Heart right ventricle (tissue), 16 donors: ENCODE measurements around the gene RAP1GAP2. TPM values are rescaled to one million over a fixed set of nuclear protein-coding genes. Genes with fewer than 3 reads are reported as not detected.

Experiments
- ATAC-seq, 8 donors: fragments of 200-7000 bp; cut with Tn5 transposase; one replicate each; pipeline ENCODE4 v1.9.1; 2020; ENCODE audit warnings: mild to moderate bottlenecking in 8 of 8, moderate library complexity in 8 of 8, moderate number of reproducible peaks in 1 of 8
- DNase-seq, 2 donors: peaks; one replicate each; pipeline ENCODE4 v3.0.0-alpha.2; 2020
- H3K27ac ChIP-seq, 10 donors: fragments of 200-600 bp; sonication (generic) in 2 of 10; one replicate each; pipeline versions ENCODE4 v1.5.0 to v1.8.0; 2020 to 2022; ENCODE audit warnings: mild to moderate bottlenecking in 3 of 10
- H3K27me3 ChIP-seq, 7 donors: fragments of 200-600 bp; one replicate each; pipeline ENCODE4 v1.8.0; 2021 to 2022; ENCODE audit warnings: mild to moderate bottlenecking in 2 of 7
- H3K36me3 ChIP-seq, 9 donors: fragments of 200-600 bp; sonication (generic) in 1 of 9; one replicate each; pipeline versions ENCODE4 v1.5.0 to v1.8.0; 2020 to 2022; ENCODE audit warnings: mild to moderate bottlenecking in 2 of 9
- H3K4me1 ChIP-seq, 9 donors: fragments of 200-600 bp; sonication (generic) in 1 of 9; one replicate each; pipeline versions ENCODE4 v1.5.0 to v1.8.0; 2020 to 2022; ENCODE audit warnings: mild to moderate bottlenecking in 4 of 9
- H3K4me3 ChIP-seq, 10 donors: fragments of 200-600 bp; sonication (generic) in 2 of 10; one replicate each; pipeline versions ENCODE4 v1.5.0 to v1.8.0; 2020 to 2022; ENCODE audit warnings: mild to moderate bottlenecking in 7 of 10, moderate library complexity in 2 of 10
- H3K9me3 ChIP-seq, 11 donors: fragments of 200-600 bp in 10 of 11; sonication (generic) in 2 of 11; one replicate each; pipeline versions ENCODE4 v1.5.0 to v1.8.0; 2013 to 2022; ENCODE audit warnings: mild to moderate bottlenecking in 2 of 11, control low read depth in 1 of 11, moderate library complexity in 1 of 11
- CTCF ChIP-seq, 9 donors: fragments of 200-600 bp; sonication (generic) in 2 of 9; IDR thresholded peaks; one replicate each; pipeline versions ENCODE4 v1.5.0 to v1.8.0; 2021 to 2022; ENCODE audit warnings: antibody characterized with exemption in 9 of 9, mild to moderate bottlenecking in 5 of 9, moderate library complexity in 1 of 9
- WGBS, 2 donors: extraction: QIAGEN DNeasy Blood & Tissue Kit; methylation state at CpG; one replicate each; pipeline ENCODE4 v1.1.7; 2013; ENCODE audit warnings: inconsistent platforms in 1 of 2; 5-methylcytosine and 5-hydroxymethylcytosine counted together
- intact Hi-C, 10 donors: fragments of 100-400 bp; cut with DNase I; formaldehyde crosslinking; loops; one replicate each; pipeline versions ENCODE4 v1.11.1 to v1.14.2; 2022
- polyA plus RNA-seq, 2 donors: library from polyadenylated mRNA; stranded (reverse); fragments of 200-250 nt; gene quantifications; one replicate each; pipeline ENCODE4 v1.2.3, GENCODE V29; 2013
- total RNA-seq, 10 donors: library from RNA; stranded (reverse); fragmentation: NEBNext Ultra II Directional in 3 of 10; extraction: Animal tissue kit (Norgen Biotek cat#: 25700) in 3 of 10; gene quantifications; one replicate each; pipeline versions ENCODE4 v1.2.1 to v1.2.4, GENCODE V29; 2021 to 2023
- donor health status: Arrhythmogenic right ventricular cardiomyopathy.
- donor health status: ischemic (EF 13 %, LVEDD 7.1; RV severe dilation, severe dysfunction).
- donor health status: healthy with polysubstance abuse.
- donor health status: DM: no; HTN: yes; CAD: no.
- donor health status: DM: no; HTN: no; CAD: no.
- donor health status: ischemic (EF 25% LVEDD 6.9; RV normal size, moderate dysfunction).
- donor health status: ischemic (EF 25% LVEDD 5.7; RV mildly dilated, moderate dysfunction).
- donor health status: healthy.
- donor health status: DM: yes; HTN: yes; CAD: no.
- donor health status: Ischemic cardiomyopathy.
- donor health status: ischemic (EF 35%, LVEDD 5.7; RV mildly dilated, moderate dysfunction).
- donor health status: nonischemic (EF 11% LVEDD 7.7; RV severe dilation, severe dysfunction).
- donor health status: DM: yes; HTN: yes; CAD: no.
- donor health status: PGD.
- donor health status: ischemic (EF 29% LVEDD 5.4; RV normal size, mild dysfunction).
- donor health status: nonischemic (EF 23%, LVEDD 6.1; RV moderate dilation, normal function).

RAP1GAP2 gene
- total and polyA plus RNA-seq, 12 donors: 9.5 to 51.3 (median 34.6) TPM

GRCh38 chr17:2855063-2855600 lies 58.9 kb downstream of the RAP1GAP2 start:
- intact Hi-C loops: loop anchor here in 5 of 10 donors (2.0 to 10.0 kb wide), 5 partner anchors 47 to 130 kb away; no protein-coding TSS in a partner anchor
- no peak for TF ChIP-seq CTCF (IDR thresholded peaks at IDR 0.05)
- Histone ChIP-seq H3K9me3 (no peaks in the 10 kb centered on the region), H3K27me3 (peaks cover 0 to 35% (median 4%) of the 10 kb centered on the region in 7 donors), H3K4me1 (peaks cover 8 to 33% (median 27%) of the 10 kb centered on the region in 9 donors), H3K4me3 (peak overlapping the region in 9 of 10 donors; percentile 58 to 69 (median 65)), H3K36me3 (no peaks in the 10 kb centered on the region), H3K27ac (peak overlapping the region in 1 of 10 donors; percentile 84)
- no peak for DNase-seq
- no peak for ATAC-seq
- 46 to 49% methylated on average over 8 of the region's 8 CpGs for WGBS, 2 donors

GRCh38 chr17:2856727-2857126 lies 60.5 kb downstream of the RAP1GAP2 start:
- Histone ChIP-seq H3K27me3 (peaks cover 0 to 35% (median 4%) of the 10 kb centered on the region in 7 donors), H3K9me3 (no peaks in the 10 kb centered on the region), H3K36me3 (no peaks in the 10 kb centered on the region), H3K4me3 (no peak overlapping the region), H3K4me1 (peaks cover 8 to 33% (median 27%) of the 10 kb centered on the region in 9 donors), H3K27ac (no peak overlapping the region)
- TF ChIP-seq CTCF (IDR thresholded peaks at IDR 0.05): no peak
- intact Hi-C loops: loop anchor here in 5 of 10 donors (5.0 to 10.0 kb wide), 4 partner anchors 46 to 128 kb away; no protein-coding TSS in a partner anchor
- WGBS, 2 donors: 94 to 96% methylated on average over 5 of the region's 5 CpGs
- no peak for ATAC-seq
- no peak for DNase-seq

DNA sequence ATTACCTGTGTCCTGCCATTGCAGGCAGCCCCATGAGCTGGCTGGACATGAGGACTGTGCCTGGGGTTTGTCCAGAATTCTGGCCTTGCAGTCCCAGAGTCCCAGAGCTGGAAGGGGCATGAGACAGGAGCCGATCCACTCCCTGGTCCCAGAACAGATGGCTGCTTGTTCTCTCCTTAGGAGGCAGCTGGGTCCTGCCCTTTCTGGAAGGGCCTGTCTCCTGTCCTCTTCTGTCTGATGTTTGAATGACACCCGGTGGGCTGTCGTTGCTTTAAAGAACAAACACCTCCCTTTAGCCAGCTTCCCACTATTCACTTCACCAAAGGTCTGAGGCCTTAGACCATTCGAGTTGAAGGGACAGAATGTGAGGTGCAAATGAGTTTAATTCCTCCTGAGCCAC lies 63.8 kb downstream of the RAP1GAP2 start:
- Histone ChIP-seq H3K4me3 (no peak overlapping the region), H3K4me1 (peaks cover 0 to 41% (median 5%) of the 10 kb centered on the region in 9 donors), H3K27me3 (peaks cover 0 to 18% (median under 1%) of the 10 kb centered on the region in 7 donors), H3K9me3 (no peaks in the 10 kb centered on the region), H3K36me3 (no peaks in the 10 kb centered on the region), H3K27ac (no peak overlapping the region)
- DNase-seq (no peak), ATAC-seq (no peak)
- WGBS, 2 donors: 56 to 57% methylated on average over 4 of the region's 4 CpGs
- TF ChIP-seq CTCF (IDR thresholded peaks at IDR 0.05): no peak
- intact Hi-C loops: loop anchor here in 2 of 10 donors (5.0 kb wide), 1 partner anchor 42 kb away; no protein-coding TSS in a partner anchor

DNA sequence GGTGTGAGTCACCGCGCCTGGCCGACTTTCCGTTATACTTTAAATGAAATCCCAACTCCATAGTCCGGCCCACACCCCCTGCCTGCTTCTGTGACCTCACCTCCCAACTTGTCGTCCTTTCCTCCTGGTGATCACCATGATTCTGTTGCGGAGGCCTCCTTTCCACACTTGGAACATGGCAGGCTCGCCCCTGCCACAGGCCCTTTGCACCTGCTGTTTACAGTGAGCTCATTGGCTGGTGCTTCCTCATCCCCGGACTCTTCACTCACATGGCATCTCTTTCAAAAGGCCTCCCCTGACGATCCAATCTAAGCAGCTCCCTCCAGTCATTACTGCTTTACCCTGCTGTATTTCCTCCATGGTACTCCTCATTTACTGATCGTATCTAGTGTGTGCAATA lies 64.6 kb downstream of the RAP1GAP2 start:
- TF ChIP-seq CTCF (IDR thresholded peaks at IDR 0.05): no peak
- H3K36me3 ChIP-seq: no peaks in the 10 kb centered on the region
- H3K4me1 ChIP-seq: peaks cover 0 to 41% (median 3%) of the 10 kb centered on the region in 9 donors
- intact Hi-C loops: loop anchor here in 2 of 10 donors (5.0 kb wide), 1 partner anchor 41 kb away; no protein-coding TSS in a partner anchor
- H3K27me3 ChIP-seq: peaks cover 0 to 12% (median 0%) of the 10 kb centered on the region in 7 donors
- DNase-seq: no peak
- no peaks in the 10 kb centered on the region for H3K9me3 ChIP-seq
- no peak overlapping the region for H3K27ac ChIP-seq
- ATAC-seq: no peak
- H3K4me3 ChIP-seq: no peak overlapping the region
- 95 to 96% methylated on average over 11 of the region's 11 CpGs for WGBS, 2 donors
